Activated CD4-positive, alpha-beta memory T cell treated with anti-CD3 and anti-CD28 coated beads, Interleukin-2, amount 10 ng/mL, durations not matched to agents 7 days and 5 days (primary cell): ENCODE data around the gene ZFP36L2. TPM values are rescaled to one million over a fixed set of nuclear protein-coding genes. Genes with fewer than 3 reads are reported as not detected.

Experiments used
- CTCF ChIA-PET: fragments of 350-600 bp; sonication (Branson Sonifier 250); formaldehyde crosslinking; loops from one replicate; lab custom pipeline; 2021; ENCODE audit warnings: antibody characterized with exemption, inconsistent platforms; lab: Charles Lee
- POLR2A ChIA-PET: fragments of 350-600 bp; sonication (Branson Sonifier 250); formaldehyde crosslinking; loops from one replicate; lab custom pipeline; 2021; ENCODE audit warnings: antibody characterized with exemption; lab: Charles Lee
- DNase-seq: peaks from one replicate; pipeline ENCODE4 v3.0.0-alpha.2; 2020
- H3K27ac Mint-ChIP-seq: one replicate; pipeline ENCODE4 v1.8.0; 2021; ENCODE audit warnings: mild to moderate bottlenecking, mixed read lengths
- H3K27me3 Mint-ChIP-seq: one replicate; pipeline ENCODE4 v1.8.0; 2021; ENCODE audit warnings: mixed read lengths
- H3K36me3 Mint-ChIP-seq: one replicate; pipeline ENCODE4 v1.8.0; 2021; ENCODE audit warnings: low read depth, mixed read lengths
- H3K4me1 Mint-ChIP-seq: one replicate; pipeline ENCODE4 v1.8.0; 2021; ENCODE audit warnings: mixed read lengths
- H3K4me3 Mint-ChIP-seq: one replicate; pipeline ENCODE4 v1.8.0; 2021; ENCODE audit warnings: mild to moderate bottlenecking, mixed read lengths
- H3K9me3 Mint-ChIP-seq: one replicate; pipeline ENCODE4 v1.8.0; 2021; ENCODE audit warnings: mixed read lengths
- total RNA-seq, 2 experiments: library from RNA; stranded (reverse); gene quantifications; one replicate each; pipeline ENCODE4 v1.2.3, GENCODE V29; 2021

ZFP36L2 gene
- total RNA-seq, 2 experiments from 2014 or later: 276 to 278 TPM

DNA sequence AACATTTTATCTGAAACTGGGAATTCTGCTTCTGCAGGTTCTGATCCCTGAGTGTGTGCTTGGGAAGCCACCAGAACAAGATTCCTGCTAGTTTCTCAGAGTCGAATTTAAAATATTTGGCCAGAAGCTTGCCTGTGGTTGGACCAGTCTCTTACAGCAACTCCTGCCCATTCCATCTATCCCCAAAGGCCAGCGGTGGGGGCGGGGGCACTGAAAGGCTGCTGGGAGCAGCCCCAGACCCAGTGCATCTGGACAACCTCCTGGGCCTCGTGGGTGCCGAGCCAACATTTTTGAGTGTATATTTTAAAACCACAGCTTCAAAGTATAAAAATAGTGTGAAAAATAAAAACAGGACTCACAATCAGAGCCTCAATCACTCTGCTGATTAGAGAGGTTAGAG is 38.6 kb upstream of the ZFP36L2 start:
- no peak for DNase-seq
- no peaks in the 10 kb centered on the region for H3K9me3 Mint-ChIP-seq
- no peak overlapping the region for H3K4me3 Mint-ChIP-seq
- peaks cover 9% of the 10 kb centered on the region for H3K4me1 Mint-ChIP-seq
- ChIA-PET POLR2A (no interaction called here), CTCF (interaction anchor here (0.6 to 1.4 kb wide), 2 partner anchors 139 to 219 kb away, joined by 3 to 4 read pairs; no protein-coding TSS in a partner anchor)
- no peak overlapping the region for H3K27ac Mint-ChIP-seq
- no peaks in the 10 kb centered on the region for H3K27me3 Mint-ChIP-seq
- H3K36me3 Mint-ChIP-seq: peaks cover 5% of the 10 kb centered on the region

DNA sequence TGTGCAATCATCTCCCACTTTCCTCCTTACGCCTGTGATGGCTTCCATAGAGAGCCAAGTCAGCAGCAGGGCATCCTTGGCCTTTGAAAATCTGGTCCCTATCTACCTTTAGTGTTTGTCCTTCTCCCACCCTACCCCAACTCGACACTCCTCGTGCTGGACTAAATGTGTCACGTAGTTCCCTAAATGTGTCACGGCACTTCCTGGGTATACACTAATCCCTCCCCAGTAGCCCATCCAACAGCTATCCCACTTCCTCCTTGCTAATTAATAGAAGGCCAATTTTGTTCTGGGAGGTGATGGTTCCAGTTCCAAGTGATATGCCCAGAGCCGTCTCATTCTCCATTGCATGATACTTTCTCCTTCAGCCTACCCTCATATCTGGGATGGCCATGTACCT is 36.5 kb upstream of the ZFP36L2 start:
- H3K9me3 Mint-ChIP-seq: no peaks in the 10 kb centered on the region
- CTCF ChIA-PET: interaction anchor here (1.5 kb wide), 1 partner anchor 316 kb away, joined by 3 read pairs; no protein-coding TSS in a partner anchor
- DNase-seq: no peak
- no peak overlapping the region for H3K4me3 Mint-ChIP-seq
- POLR2A ChIA-PET: no interaction called here
- no peak overlapping the region for H3K27ac Mint-ChIP-seq
- no peaks in the 10 kb centered on the region for H3K27me3 Mint-ChIP-seq
- H3K36me3 Mint-ChIP-seq: peaks cover 3% of the 10 kb centered on the region
- no peaks in the 10 kb centered on the region for H3K4me1 Mint-ChIP-seq

- DNase-seq: no peak
- H3K4me3 Mint-ChIP-seq: no peak overlapping the region
- H3K27me3 Mint-ChIP-seq: no peaks in the 10 kb centered on the region
- peaks cover 3% of the 10 kb centered on the region for H3K36me3 Mint-ChIP-seq
- POLR2A ChIA-PET: no interaction called here
- CTCF ChIA-PET: interaction anchor here (1.5 kb wide), 1 partner anchor 315 kb away, joined by 3 read pairs; no protein-coding TSS in a partner anchor
- no peaks in the 10 kb centered on the region for H3K9me3 Mint-ChIP-seq
- H3K4me1 Mint-ChIP-seq: no peaks in the 10 kb centered on the region
- no peak overlapping the region for H3K27ac Mint-ChIP-seq
These were observed 35.8 kb upstream of the ZFP36L2 start for GRCh38 chr2:43262239-43262638.

DNA sequence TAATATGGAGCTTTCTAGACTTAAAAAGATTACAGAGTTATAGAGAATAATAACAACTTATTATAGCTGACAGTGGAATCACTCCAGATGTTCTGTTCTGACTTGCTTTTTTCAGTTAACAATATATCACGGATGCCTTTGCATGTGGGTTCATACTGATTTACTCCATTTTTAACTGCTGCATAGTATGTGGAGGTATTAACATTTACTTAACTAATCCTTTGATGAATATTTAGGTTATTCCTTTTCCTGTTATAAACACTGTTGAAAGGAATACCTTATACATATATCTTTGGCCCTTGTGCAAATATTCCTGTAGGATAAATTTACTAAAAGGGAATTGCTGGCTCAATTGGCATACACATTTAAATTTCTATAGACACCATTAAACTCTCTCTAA is 33.1 kb upstream of the ZFP36L2 start:
- Mint-ChIP-seq H3K27ac (no peak overlapping the region), H3K4me1 (no peaks in the 10 kb centered on the region), H3K27me3 (no peaks in the 10 kb centered on the region), H3K4me3 (no peak overlapping the region), H3K36me3 (peaks cover 3% of the 10 kb centered on the region), H3K9me3 (no peaks in the 10 kb centered on the region)
- no peak for DNase-seq
- ChIA-PET CTCF (interaction anchor here (0.5 kb wide), 1 partner anchor 401 kb away, joined by 4 read pairs; no protein-coding TSS in a partner anchor), POLR2A (no interaction called here)

DNA sequence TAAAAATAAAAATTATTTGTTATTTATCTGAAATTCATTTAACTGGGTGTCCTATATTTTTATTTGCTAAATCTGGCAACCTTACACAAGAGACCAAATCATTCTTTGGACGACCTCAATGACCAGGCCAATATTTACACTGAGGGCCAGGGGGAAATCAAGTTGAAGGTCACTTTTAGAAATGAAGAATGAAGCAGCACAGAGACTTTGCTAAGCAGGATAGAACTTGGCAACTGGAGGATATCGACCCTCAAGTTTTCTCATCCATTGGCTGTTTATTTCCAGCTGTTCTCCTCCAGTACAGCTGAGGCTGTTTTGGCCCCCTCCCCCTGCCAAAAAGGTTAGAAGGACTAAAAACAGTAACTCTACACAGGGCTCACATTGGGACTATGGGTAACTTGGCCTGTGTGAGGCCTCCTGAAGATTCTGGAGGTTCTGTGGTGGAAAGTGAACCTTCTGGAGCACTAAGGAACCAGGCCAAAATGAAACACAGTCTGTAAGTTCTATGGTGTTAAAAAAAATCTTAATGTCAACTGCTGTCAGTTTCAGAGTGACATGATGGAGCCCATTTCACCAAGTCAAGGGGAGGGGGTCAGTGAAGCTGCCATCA is 32.2 kb upstream of the ZFP36L2 start:
- H3K27ac Mint-ChIP-seq: no peak overlapping the region
- H3K4me1 Mint-ChIP-seq: no peaks in the 10 kb centered on the region
- no peaks in the 10 kb centered on the region for H3K9me3 Mint-ChIP-seq
- H3K36me3 Mint-ChIP-seq: peaks cover 3% of the 10 kb centered on the region
- CTCF ChIA-PET: no interaction called here
- POLR2A ChIA-PET: no interaction called here
- no peaks in the 10 kb centered on the region for H3K27me3 Mint-ChIP-seq
- no peak overlapping the region for H3K4me3 Mint-ChIP-seq
- no peak for DNase-seq

DNA sequence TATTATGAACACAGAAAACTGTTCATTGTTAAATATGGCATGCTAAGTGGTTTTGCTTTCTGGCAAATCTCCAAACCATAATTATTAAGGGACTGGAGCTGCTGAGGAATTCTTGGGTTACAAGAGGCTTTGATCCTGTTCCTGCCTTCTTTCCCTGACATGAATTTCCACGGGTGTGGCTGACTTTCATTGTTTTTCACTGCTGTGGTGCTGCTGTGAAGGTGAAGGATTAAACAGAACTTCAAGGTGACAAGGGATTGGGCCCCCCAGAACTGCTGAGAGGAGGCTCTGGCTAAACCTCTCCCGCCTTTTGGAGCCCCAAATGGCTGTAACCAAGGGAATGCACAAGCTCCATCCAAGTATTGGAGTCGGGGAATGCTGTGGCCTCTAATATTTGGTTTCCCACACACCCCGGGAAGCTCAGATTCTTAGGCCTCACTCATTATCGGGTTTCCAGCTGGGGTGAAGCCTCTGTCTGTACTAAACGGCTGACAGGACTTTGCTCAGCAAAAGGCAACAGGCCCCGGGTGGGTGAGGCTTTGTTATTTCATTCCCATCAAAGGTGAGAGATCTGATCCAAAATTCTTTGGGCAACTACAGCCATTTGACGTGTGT is 29.0 kb upstream of the ZFP36L2 start:
- no peaks in the 10 kb centered on the region for H3K27me3 Mint-ChIP-seq
- no peaks in the 10 kb centered on the region for H3K9me3 Mint-ChIP-seq
- H3K36me3 Mint-ChIP-seq: no peaks in the 10 kb centered on the region
- H3K27ac Mint-ChIP-seq: no peak overlapping the region
- CTCF ChIA-PET: no interaction called here
- POLR2A ChIA-PET: no interaction called here
- DNase-seq: no peak
- no peak overlapping the region for H3K4me3 Mint-ChIP-seq
- H3K4me1 Mint-ChIP-seq: no peaks in the 10 kb centered on the region

- Mint-ChIP-seq H3K27ac (no peak overlapping the region), H3K4me1 (no peaks in the 10 kb centered on the region), H3K27me3 (no peaks in the 10 kb centered on the region), H3K9me3 (no peaks in the 10 kb centered on the region), H3K4me3 (no peak overlapping the region), H3K36me3 (no peaks in the 10 kb centered on the region)
- ChIA-PET CTCF (no interaction called here), POLR2A (no interaction called here)
- DNase-seq: no peak
These were observed 27.9 kb upstream of the ZFP36L2 start for GRCh38 chr2:43254331-43254730.

- ChIA-PET POLR2A (no interaction called here), CTCF (interaction anchor here (0.6 to 1.4 kb wide), 2 partner anchors 125 to 139 kb away, joined by 3 to 4 read pairs; no protein-coding TSS in a partner anchor)
- no peaks in the 10 kb centered on the region for H3K27me3 Mint-ChIP-seq
- no peak for DNase-seq
- no peaks in the 10 kb centered on the region for H3K36me3 Mint-ChIP-seq
- no peaks in the 10 kb centered on the region for H3K9me3 Mint-ChIP-seq
- no peak overlapping the region for H3K4me3 Mint-ChIP-seq
- no peaks in the 10 kb centered on the region for H3K4me1 Mint-ChIP-seq
- no peak overlapping the region for H3K27ac Mint-ChIP-seq
These were observed 24.8 kb upstream of the ZFP36L2 start for GRCh38 chr2:43251171-43251731.

GRCh38 chr2:43250015-43250414 is 23.6 kb upstream of the ZFP36L2 start:
- no peak overlapping the region for H3K27ac Mint-ChIP-seq
- H3K9me3 Mint-ChIP-seq: no peaks in the 10 kb centered on the region
- H3K36me3 Mint-ChIP-seq: no peaks in the 10 kb centered on the region
- no peaks in the 10 kb centered on the region for H3K4me1 Mint-ChIP-seq
- no peaks in the 10 kb centered on the region for H3K27me3 Mint-ChIP-seq
- POLR2A ChIA-PET: no interaction called here
- no peak overlapping the region for H3K4me3 Mint-ChIP-seq
- DNase-seq: no peak
- CTCF ChIA-PET: no interaction called here

DNA sequence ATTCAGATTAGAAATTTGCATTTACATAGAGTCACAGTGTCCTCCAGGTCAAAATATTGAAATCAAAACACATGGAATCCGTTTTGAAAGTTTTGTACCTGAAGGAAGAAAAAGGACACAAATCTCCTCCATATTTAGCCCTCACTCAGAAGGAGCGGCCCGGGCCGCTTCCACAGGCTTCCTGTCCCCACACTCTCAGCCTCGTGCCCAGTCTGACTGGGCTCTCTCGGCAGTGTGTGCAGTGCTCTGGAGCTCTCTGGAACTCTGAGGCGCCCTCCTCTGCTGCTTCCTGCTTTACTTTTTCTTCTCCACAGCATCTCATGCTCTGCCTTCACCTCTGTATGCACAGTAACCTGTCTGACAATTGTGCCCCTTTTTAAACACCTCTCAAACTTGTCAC is 22.2 kb upstream of the ZFP36L2 start:
- Mint-ChIP-seq H3K4me1 (no peaks in the 10 kb centered on the region), H3K27me3 (no peaks in the 10 kb centered on the region), H3K4me3 (no peak overlapping the region), H3K9me3 (no peaks in the 10 kb centered on the region), H3K36me3 (no peaks in the 10 kb centered on the region), H3K27ac (no peak overlapping the region)
- POLR2A ChIA-PET: no interaction called here
- CTCF ChIA-PET: no interaction called here
- DNase-seq: no peak

DNA sequence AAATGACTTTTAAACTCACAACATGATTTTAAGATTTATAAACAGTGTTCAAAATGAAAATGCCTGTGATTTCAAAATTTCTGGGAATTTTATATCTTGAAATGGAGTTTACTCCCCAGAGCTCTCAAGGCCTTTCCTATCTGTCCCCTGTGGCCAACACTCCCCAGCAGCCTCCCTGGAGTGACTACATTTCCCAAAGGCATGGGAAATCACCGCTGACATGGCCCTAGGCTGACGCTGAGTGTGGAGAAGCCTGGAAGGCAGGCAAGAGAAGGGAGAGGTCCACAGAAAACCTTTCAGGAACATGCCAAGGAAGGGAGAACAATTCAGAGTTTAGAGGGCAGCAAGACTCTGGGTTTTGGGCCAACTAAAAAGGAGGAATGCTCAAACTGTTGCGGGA is 20.2 kb upstream of the ZFP36L2 start:
- Mint-ChIP-seq H3K9me3 (no peaks in the 10 kb centered on the region), H3K27me3 (no peaks in the 10 kb centered on the region)

DNA sequence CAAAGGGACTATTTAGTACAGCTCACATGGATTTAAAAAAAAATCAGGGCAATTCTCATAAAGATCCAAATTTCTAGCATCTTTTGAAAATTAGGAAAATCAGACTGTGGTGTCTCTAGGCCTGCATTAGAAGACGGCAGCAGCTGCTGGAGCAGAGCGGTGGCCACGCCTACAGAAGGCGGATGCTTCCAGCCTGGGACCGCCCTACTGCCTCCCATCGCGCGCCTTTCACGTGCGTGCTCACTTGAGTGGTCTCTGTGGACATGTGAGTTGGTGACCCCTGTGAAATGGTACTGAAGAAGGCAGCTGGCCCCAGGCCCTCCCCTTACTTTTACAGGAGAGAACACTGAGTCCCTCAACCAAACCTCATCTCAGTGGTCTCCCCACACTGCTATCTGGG is 15.2 kb upstream of the ZFP36L2 start:
- POLR2A ChIA-PET: interaction anchor here (0.5 kb wide), 1 partner anchor 279 kb away, joined by 4 read pairs; no protein-coding TSS in a partner anchor
- CTCF ChIA-PET: no interaction called here
- Mint-ChIP-seq H3K4me3 (no peak overlapping the region), H3K36me3 (peaks cover 2% of the 10 kb centered on the region), H3K27me3 (no peaks in the 10 kb centered on the region), H3K27ac (no peak overlapping the region), H3K4me1 (peaks cover 8% of the 10 kb centered on the region), H3K9me3 (no peaks in the 10 kb centered on the region)
- no peak for DNase-seq

More for the DNA sequence above, 20.2 kb upstream of the ZFP36L2 start:
- Mint-ChIP-seq H3K36me3 (no peaks in the 10 kb centered on the region), H3K27ac (no peak overlapping the region), H3K4me3 (no peak overlapping the region), H3K4me1 (no peaks in the 10 kb centered on the region)
- no peak for DNase-seq
- POLR2A ChIA-PET: no interaction called here
- CTCF ChIA-PET: no interaction called here

DNA sequence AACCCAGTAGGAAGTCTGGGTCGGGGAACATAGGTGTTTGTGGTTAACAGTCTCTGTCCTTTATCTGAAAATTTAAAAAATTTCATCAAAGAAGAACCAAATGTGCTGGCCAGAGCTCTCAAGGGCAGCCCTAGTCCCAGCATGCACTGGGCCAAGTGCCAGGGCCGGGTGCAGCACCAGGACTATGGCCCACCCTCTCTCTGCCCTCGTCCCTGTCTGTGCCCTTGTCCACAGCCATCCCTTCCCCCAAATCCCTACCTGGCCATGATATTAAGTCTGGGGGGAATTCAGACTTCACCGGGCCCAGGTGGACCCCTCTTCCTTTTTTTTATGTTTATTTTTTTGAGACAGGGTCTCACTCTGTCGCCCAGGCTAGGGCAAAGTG is 14.4 kb upstream of the ZFP36L2 start:
- ChIA-PET POLR2A (no interaction called here), CTCF (interaction anchor here (1.0 kb wide), 1 partner anchor 12 kb away, joined by 4 read pairs; no protein-coding TSS in a partner anchor)
- H3K36me3 Mint-ChIP-seq: peaks cover 7% of the 10 kb centered on the region
- H3K4me1 Mint-ChIP-seq: peaks cover 8% of the 10 kb centered on the region
- H3K9me3 Mint-ChIP-seq: no peaks in the 10 kb centered on the region
- no peak overlapping the region for H3K4me3 Mint-ChIP-seq
- H3K27me3 Mint-ChIP-seq: no peaks in the 10 kb centered on the region
- H3K27ac Mint-ChIP-seq: no peak overlapping the region
- DNase-seq: no peak
